Retinal pigment epithelial cell (primary cell): Measurements from ENCODE around the gene PHF24.

ENCODE experiments used
- DNase-seq: peaks from one replicate; pipeline ENCODE4 v3.0.0-alpha.2; 2010; ENCODE audit warnings: low read depth
- H3K4me3 ChIP-seq: 2 replicates; pipeline ENCODE4 v1.5.1; 2011; ENCODE audit warnings: mild to moderate bottlenecking, low read length, control low read depth, moderate library complexity
- CTCF ChIP-seq: conservative IDR thresholded peaks from 2 replicates; pipeline ENCODE4 v1.5.1; 2011; ENCODE audit warnings: low read depth, low read length, control low read depth, inconsistent platforms

Gene PHF24

GRCh38 chr9:35026671-35027070 is 68.6 kb downstream of the PHF24 start:
- H3K4me3 ChIP-seq, result no peak overlapping the region
- TF ChIP-seq CTCF, result no peak
- DNase-seq, result no peak

- no peak overlapping the region for H3K4me3 ChIP-seq
- DNase-seq, result no peak
- TF ChIP-seq CTCF, result no peak
Measured at GRCh38 chr9:35027374-35027773, 69.3 kb downstream of the PHF24 start.

- no peak for TF ChIP-seq CTCF
- no peak overlapping the region for H3K4me3 ChIP-seq
Measured at GRCh38 chr9:35027860-35028259, 69.8 kb downstream of the PHF24 start.

GRCh38 chr9:35028341-35028740 is 70.3 kb downstream of the PHF24 start:
- H3K4me3 ChIP-seq, result no peak overlapping the region
- TF ChIP-seq CTCF, result no peak
- no peak for DNase-seq

More at GRCh38 chr9:35027860-35028259, 69.8 kb downstream of the PHF24 start:
- DNase-seq, result no peak

GRCh38 chr9:35029241-35029640 is 71.2 kb downstream of the PHF24 start:
- TF ChIP-seq CTCF, result no peak

GRCh38 chr9:35029852-35030251 is 71.8 kb downstream of the PHF24 start:
- H3K4me3 ChIP-seq, result no peak overlapping the region
- no peak for TF ChIP-seq CTCF
- DNase-seq, result no peak

More at GRCh38 chr9:35029241-35029640, 71.2 kb downstream of the PHF24 start:
- DNase-seq, result no peak
- H3K4me3 ChIP-seq, result no peak overlapping the region
